ENCODE results near the gene THAP8. TPM values are rescaled to one million over a fixed set of nuclear protein-coding genes. Genes with fewer than 3 reads are reported as not detected.

THAP8 gene
- total RNA-seq, 1 experiment from 2014 or later = 5.4 TPM

- Histone ChIP-seq H2BK20ac (ENCODE audit: low read depth, low read length, poor library complexity, severe bottlenecking) (no peak overlapping the region), H3K79me2 (ENCODE audit: insufficient read depth, low read length) (no peaks in the 10 kb centered on the region), H2AK5ac (ENCODE audit: insufficient read length, low read length) (no peak overlapping the region), H3K9ac (ENCODE audit: extremely low read depth, insufficient read length, low read length) (no peak overlapping the region), H3K23ac (ENCODE audit: insufficient read length, low read depth, low read length) (no peak overlapping the region), H3K79me1 (ENCODE audit: insufficient read depth, low read depth, low read length, poor library complexity, severe bottlenecking) (peaks cover 2% of the 10 kb centered on the region), H2BK5ac (ENCODE audit: insufficient read length, low read length) (no peak overlapping the region), H3K56ac (ENCODE audit: insufficient read length, low read depth, low read length) (no peak overlapping the region), H3K14ac (ENCODE audit: insufficient read depth, low read length) (no peak overlapping the region), H3K27ac (ENCODE audit: insufficient read length, low read depth, low read length) (no peak overlapping the region), H3K27me3 (ENCODE audit: insufficient read depth, low read length) (no peaks in the 10 kb centered on the region), H4K5ac (ENCODE audit: insufficient read length, low read depth, low read length) (no peak overlapping the region), H2BK15ac (ENCODE audit: low read depth, low read length) (no peak overlapping the region), H2AFZ (ENCODE audit: low read length) (no peak overlapping the region), H2BK12ac (ENCODE audit: insufficient read length, low read depth, low read length) (no peak overlapping the region), H4K8ac (replicated peaks; ENCODE audit: insufficient read length, low read depth, low read length) (no peak overlapping the region), H3K18ac (ENCODE audit: insufficient read length, low read depth, low read length) (no peak overlapping the region), H2BK120ac (ENCODE audit: low read depth, low read length, poor library complexity, severe bottlenecking) (no peak overlapping the region), H3K4me2 (ENCODE audit: insufficient read depth, insufficient read length, low read length) (no peak overlapping the region), H3T11ph (ENCODE audit: low read length) (no peak overlapping the region), H4K20me1 (ENCODE audit: control insufficient read depth, insufficient read depth, insufficient read length) (no peaks in the 10 kb centered on the region), H3K23me2 (ENCODE audit: insufficient read length, low read depth, low read length, poor library complexity, severe bottlenecking) (peaks cover 24% of the 10 kb centered on the region), H3K4me1 (ENCODE audit: insufficient read depth, low read length) (no peaks in the 10 kb centered on the region), H3K9me3 (ENCODE audit: control insufficient read depth, low read depth, low read length) (no peaks in the 10 kb centered on the region), H4K91ac (ENCODE audit: insufficient read length, low read depth, low read length) (no peak overlapping the region), H3K4ac (ENCODE audit: low read depth, low read length) (no peak overlapping the region)
- peaks cover 3 to 14% (median 10%) of the 10 kb centered on the region in 3 experiments for H3K36me3 Mint-ChIP-seq (ENCODE audit: insufficient read depth in 1 of 3, low read depth in 3 of 3)
- H3K27me3 Mint-ChIP-seq (ENCODE audit: low read depth) = peaks cover 1% of the 10 kb centered on the region
- peaks cover 36 to 40% of the 10 kb centered on the region in 2 experiments for H3K4me1 Mint-ChIP-seq
- DNase-seq = no peak
- WGBS (ENCODE audit: extremely low coverage, insufficient read length, low lambda C conversion rate) = no CpG with 5 or more reads among the region's 11 CpGs
- H3K4me3 Mint-ChIP-seq = peak overlapping the region in 1 of 2 experiments; percentile 79; a peak in 3 of 5 replicates
- TF ChIP-seq CTCF (conservative IDR thresholded peaks at IDR 0.05) = no peak
- no peak overlapping the region for H3K27ac Mint-ChIP-seq
- no peaks in the 10 kb centered on the region; a peak in 2 of 5 replicates for H3K9me3 Mint-ChIP-seq
Measured at GRCh38 chr19:36010402-36010801, 43.7 kb downstream of the THAP8 start.
